NCI-H526 treated with DMSO at 0.1 percent for 48 hours (cell line): Measurements from ENCODE around the gene GRIP2.

Experiments used
- DNase-seq: peaks from one replicate; lab custom pipeline; 2025; lab: John Stamatoyannopoulos, UW

GRIP2 gene

GRCh38 chr3:14465425-14465824, 74.7 kb downstream of the GRIP2 start:
- no peak for DNase-seq

- DNase-seq: no peak
Measured at GRCh38 chr3:14464521-14464920, 75.6 kb downstream of the GRIP2 start.

- no peak for DNase-seq
Measured at GRCh38 chr3:14464141-14464465, 76.0 kb downstream of the GRIP2 start.

- no peak for DNase-seq
Measured at GRCh38 chr3:14463330-14464140, 76.6 kb downstream of the GRIP2 start.

- DNase-seq: no peak
Measured at GRCh38 chr3:14462738-14463137, 77.4 kb downstream of the GRIP2 start.

GRCh38 chr3:14461748-14462324, 78.3 kb downstream of the GRIP2 start:
- DNase-seq: no peak

GRCh38 chr3:14461006-14461747, 79.0 kb downstream of the GRIP2 start:
- DNase-seq: no peak

GRCh38 chr3:14460342-14461005, 79.7 kb downstream of the GRIP2 start:
- no peak for DNase-seq

GRCh38 chr3:14459787-14460186, 80.4 kb downstream of the GRIP2 start:
- no peak for DNase-seq

- no peak for DNase-seq
Measured at GRCh38 chr3:14459384-14459783, 80.8 kb downstream of the GRIP2 start.

GRCh38 chr3:14458434-14459275, 81.5 kb downstream of the GRIP2 start:
- DNase-seq: no peak

GRCh38 chr3:14457999-14458398, 82.1 kb downstream of the GRIP2 start:
- DNase-seq: no peak

- no peak for DNase-seq
Measured at GRCh38 chr3:14457481-14457880, 82.7 kb downstream of the GRIP2 start.

GRCh38 chr3:14456794-14457193, 83.3 kb downstream of the GRIP2 start:
- no peak for DNase-seq

GRCh38 chr3:14455571-14456317, 84.4 kb downstream of the GRIP2 start:
- DNase-seq: no peak

GRCh38 chr3:14454639-14455310, 85.4 kb downstream of the GRIP2 start:
- no peak for DNase-seq

GRCh38 chr3:14453876-14454638, 86.1 kb downstream of the GRIP2 start:
- DNase-seq: no peak

- no peak for DNase-seq
Measured at GRCh38 chr3:14452740-14453710, 87.1 kb downstream of the GRIP2 start.
